ENCODE measurements around the gene RREB1.

DNA sequence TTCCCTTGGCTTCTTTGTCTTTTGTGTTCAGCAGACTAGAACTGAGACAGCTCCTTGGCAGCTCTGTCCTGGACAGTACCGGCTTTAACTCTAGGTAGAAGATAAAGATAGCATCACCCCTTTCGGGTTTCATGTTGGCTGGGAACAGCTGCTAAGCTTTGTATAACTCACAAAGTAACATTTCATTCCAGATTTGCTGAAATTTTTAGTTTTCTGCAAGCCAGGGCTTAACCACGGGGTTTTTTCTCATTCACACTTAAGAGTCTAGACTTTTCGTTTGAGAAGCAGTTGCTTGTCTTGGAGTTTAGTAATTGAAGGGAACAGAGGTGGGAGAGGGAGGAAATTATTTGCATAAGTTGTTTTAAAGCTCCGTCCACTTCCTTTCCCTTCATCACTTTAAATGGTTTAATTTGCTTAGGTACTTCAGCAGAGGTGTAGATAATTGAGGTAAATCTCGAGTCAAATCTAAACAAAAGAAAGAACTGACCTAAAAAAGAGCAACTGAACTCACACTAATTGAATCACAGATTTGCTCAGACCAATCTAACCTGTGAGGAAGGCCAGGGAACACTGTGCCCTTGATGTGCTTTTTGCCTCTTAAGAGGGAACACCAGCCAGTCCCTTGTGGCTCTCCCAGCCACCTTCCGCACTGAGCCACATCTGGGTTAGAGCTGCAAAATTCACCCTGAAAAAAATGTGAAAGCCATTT is 48.3 kb downstream of the RREB1 start:
- TF ChIP-seq, protein P1, sequence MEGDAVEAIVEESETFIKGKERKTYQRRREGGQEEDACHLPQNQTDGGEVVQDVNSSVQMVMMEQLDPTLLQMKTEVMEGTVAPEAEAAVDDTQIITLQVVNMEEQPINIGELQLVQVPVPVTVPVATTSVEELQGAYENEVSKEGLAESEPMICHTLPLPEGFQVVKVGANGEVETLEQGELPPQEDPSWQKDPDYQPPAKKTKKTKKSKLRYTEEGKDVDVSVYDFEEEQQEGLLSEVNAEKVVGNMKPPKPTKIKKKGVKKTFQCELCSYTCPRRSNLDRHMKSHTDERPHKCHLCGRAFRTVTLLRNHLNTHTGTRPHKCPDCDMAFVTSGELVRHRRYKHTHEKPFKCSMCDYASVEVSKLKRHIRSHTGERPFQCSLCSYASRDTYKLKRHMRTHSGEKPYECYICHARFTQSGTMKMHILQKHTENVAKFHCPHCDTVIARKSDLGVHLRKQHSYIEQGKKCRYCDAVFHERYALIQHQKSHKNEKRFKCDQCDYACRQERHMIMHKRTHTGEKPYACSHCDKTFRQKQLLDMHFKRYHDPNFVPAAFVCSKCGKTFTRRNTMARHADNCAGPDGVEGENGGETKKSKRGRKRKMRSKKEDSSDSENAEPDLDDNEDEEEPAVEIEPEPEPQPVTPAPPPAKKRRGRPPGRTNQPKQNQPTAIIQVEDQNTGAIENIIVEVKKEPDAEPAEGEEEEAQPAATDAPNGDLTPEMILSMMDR (IDR thresholded peaks at IDR 0.05), result no peak
- no peak for TF ChIP-seq POLR2A (IDR thresholded peaks at IDR 0.05; ENCODE audit: low read length)
- no peak for TF ChIP-seq ZC3H11A (IDR thresholded peaks at IDR 0.05)
- no peak for TF ChIP-seq EP300 (IDR thresholded peaks at IDR 0.05)
- no peak for TF ChIP-seq SMC3 (IDR thresholded peaks at IDR 0.05)
- TF ChIP-seq, protein P2, sequence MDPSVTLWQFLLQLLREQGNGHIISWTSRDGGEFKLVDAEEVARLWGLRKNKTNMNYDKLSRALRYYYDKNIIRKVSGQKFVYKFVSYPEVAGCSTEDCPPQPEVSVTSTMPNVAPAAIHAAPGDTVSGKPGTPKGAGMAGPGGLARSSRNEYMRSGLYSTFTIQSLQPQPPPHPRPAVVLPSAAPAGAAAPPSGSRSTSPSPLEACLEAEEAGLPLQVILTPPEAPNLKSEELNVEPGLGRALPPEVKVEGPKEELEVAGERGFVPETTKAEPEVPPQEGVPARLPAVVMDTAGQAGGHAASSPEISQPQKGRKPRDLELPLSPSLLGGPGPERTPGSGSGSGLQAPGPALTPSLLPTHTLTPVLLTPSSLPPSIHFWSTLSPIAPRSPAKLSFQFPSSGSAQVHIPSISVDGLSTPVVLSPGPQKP (IDR thresholded peaks at IDR 0.05; ENCODE audit: low read depth, low read length), result no peak
- no peak for TF ChIP-seq CBX8 (IDR thresholded peaks at IDR 0.05)
